Measurements from ENCODE around the gene UNC93A.

Gene UNC93A

GRCh38 chr6:167298127-167298526, 7.0 kb downstream of the UNC93A start:
- no peak for TF ChIP-seq CTCF (IDR thresholded peaks at IDR 0.05; ENCODE audit: borderline replicate concordance, insufficient read depth, low read depth, low read length)
- H3K4me3 ChIP-seq (ENCODE audit: low read depth, low read length): no peak overlapping the region

- no peak overlapping the region for H3K4me3 ChIP-seq (ENCODE audit: low read depth, low read length)
- no peak for TF ChIP-seq CTCF (IDR thresholded peaks at IDR 0.05; ENCODE audit: borderline replicate concordance, insufficient read depth, low read depth, low read length)
Measured at GRCh38 chr6:167299641-167300308, 8.7 kb downstream of the UNC93A start.

GRCh38 chr6:167300902-167301777, 10.0 kb downstream of the UNC93A start:
- no peak overlapping the region for H3K4me3 ChIP-seq (ENCODE audit: low read depth, low read length)
- TF ChIP-seq CTCF (IDR thresholded peaks at IDR 0.05; ENCODE audit: borderline replicate concordance, insufficient read depth, low read depth, low read length): no peak

- TF ChIP-seq CTCF (IDR thresholded peaks at IDR 0.05; ENCODE audit: borderline replicate concordance, insufficient read depth, low read depth, low read length): no peak
- H3K4me3 ChIP-seq (ENCODE audit: low read depth, low read length): no peak overlapping the region
Measured at GRCh38 chr6:167302074-167302473, 11.0 kb downstream of the UNC93A start.

GRCh38 chr6:167302796-167303195, 11.7 kb downstream of the UNC93A start:
- TF ChIP-seq CTCF (IDR thresholded peaks at IDR 0.05; ENCODE audit: borderline replicate concordance, insufficient read depth, low read depth, low read length): no peak
- no peak overlapping the region for H3K4me3 ChIP-seq (ENCODE audit: low read depth, low read length)

- no peak overlapping the region for H3K4me3 ChIP-seq (ENCODE audit: low read depth, low read length)
- no peak for TF ChIP-seq CTCF (IDR thresholded peaks at IDR 0.05; ENCODE audit: borderline replicate concordance, insufficient read depth, low read depth, low read length)
Measured at GRCh38 chr6:167303675-167304625, 12.8 kb downstream of the UNC93A start.
